Cardiac fibroblast (primary cell): ENCODE data around the gene USP1.

ENCODE experiments used
- DNase-seq, 2 donors: peaks; one replicate each; pipeline versions ENCODE4 v3.0.0 to v3.0.0-alpha.2; 2010; ENCODE audit warnings: low read depth in 2 of 2
- H3K4me3 ChIP-seq, 2 donors: replicated peaks in 1 of 2; 1 replicate in 1 of 2; 2 replicates in 1 of 2; pipeline ENCODE4 v1.5.1; 2011; ENCODE audit warnings: low read depth in 2 of 2, low read length in 2 of 2, mild to moderate bottlenecking in 2 of 2, moderate library complexity in 1 of 2
- TF ChIP-seq, protein P1 (sequence below): IDR thresholded peaks from one replicate; pipeline ENCODE4 v1.5.1; 2011; ENCODE audit warnings: low read depth, mild to moderate bottlenecking, low read length, inconsistent platforms

USP1 gene

DNA sequence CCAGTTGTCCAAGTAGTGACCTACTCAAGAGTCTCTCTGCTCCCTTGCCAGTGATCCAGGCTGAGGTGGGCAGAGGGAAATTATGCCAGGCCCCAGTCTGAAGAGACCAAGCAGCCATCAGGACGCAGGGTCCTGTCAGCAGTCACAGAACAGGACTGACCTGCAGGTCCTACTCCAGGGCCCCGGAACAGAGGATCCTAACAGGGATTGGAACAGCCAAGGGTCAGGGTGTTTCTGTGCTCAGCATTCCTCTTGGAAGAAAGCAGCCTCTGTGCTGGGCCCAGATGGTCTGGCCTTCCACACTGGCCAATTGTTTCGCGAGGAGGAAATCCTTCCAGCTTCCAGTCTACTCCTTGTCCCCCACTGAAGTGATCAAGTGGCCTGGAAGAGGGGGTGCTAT lies 41.6 kb upstream of the USP1 start:
- no peak for DNase-seq
- TF ChIP-seq, protein P1, sequence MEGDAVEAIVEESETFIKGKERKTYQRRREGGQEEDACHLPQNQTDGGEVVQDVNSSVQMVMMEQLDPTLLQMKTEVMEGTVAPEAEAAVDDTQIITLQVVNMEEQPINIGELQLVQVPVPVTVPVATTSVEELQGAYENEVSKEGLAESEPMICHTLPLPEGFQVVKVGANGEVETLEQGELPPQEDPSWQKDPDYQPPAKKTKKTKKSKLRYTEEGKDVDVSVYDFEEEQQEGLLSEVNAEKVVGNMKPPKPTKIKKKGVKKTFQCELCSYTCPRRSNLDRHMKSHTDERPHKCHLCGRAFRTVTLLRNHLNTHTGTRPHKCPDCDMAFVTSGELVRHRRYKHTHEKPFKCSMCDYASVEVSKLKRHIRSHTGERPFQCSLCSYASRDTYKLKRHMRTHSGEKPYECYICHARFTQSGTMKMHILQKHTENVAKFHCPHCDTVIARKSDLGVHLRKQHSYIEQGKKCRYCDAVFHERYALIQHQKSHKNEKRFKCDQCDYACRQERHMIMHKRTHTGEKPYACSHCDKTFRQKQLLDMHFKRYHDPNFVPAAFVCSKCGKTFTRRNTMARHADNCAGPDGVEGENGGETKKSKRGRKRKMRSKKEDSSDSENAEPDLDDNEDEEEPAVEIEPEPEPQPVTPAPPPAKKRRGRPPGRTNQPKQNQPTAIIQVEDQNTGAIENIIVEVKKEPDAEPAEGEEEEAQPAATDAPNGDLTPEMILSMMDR, result no peak
- H3K4me3 ChIP-seq, result no peak overlapping the region

DNA sequence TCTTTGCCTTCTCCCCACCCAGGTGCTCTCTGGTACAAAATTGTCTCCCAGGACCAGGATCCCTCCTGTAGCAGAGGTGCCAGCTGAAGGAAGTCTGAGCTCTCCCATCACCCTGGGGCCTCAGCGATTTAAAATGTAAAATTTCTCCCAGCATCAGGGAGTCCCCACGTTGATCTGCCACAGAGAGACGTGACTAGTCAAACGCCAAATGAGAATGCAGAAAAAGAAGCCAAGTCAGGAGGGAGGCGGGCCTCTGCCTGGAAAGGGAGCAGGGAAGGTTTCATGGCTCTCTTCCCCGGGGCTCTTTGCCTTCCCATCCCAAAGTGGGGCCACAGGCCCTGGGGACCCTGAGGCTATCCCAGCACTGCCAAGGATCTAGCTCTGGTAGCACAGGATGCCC lies 40.0 kb upstream of the USP1 start:
- TF ChIP-seq, protein P1, result no peak
- H3K4me3 ChIP-seq, result no peak overlapping the region
- no peak for DNase-seq

DNA sequence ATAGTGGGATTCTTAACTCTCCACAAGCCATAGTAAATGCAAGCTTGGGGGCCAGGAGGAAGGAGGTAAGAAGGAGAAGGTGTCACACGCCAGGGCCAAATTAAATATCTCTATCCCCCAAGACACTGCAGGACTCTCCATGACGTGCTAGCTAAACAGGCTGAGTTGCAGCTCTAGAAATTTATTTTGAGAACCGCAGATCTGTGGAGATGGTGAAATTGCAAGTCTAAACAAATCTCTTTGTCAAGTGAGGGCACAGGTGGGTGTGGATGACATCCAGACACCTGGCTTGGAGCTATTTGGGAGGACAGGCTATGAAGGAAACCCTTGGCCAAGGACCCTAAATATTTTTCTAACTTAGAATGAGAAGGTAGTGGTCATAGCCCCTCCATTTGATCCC lies 39.5 kb upstream of the USP1 start:
- no peak overlapping the region for H3K4me3 ChIP-seq
- DNase-seq, result no peak
- TF ChIP-seq, protein P1, result no peak

DNA sequence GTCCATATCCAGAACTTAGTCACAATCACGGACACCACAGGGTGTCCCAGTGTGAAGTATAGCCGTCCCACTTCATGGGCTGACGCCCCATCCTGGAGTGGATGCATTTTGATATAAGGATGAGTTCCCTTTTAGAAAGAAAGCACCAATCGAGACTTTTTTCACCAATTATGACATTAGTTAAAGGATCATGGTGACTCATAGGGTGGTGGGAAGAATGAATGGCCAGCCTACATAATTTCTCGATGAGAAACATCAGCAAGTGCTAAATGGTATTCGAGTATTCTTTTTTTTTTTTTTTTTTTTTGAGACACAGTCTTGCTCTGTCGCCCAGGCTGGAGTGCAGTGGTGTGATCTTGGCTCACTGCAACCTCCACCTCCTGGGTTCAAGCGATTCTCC lies 38.5 kb upstream of the USP1 start:
- peak; percentile 14 to 56 for DNase-seq
- no peak overlapping the region for H3K4me3 ChIP-seq
- TF ChIP-seq, protein P1, result no peak

DNA sequence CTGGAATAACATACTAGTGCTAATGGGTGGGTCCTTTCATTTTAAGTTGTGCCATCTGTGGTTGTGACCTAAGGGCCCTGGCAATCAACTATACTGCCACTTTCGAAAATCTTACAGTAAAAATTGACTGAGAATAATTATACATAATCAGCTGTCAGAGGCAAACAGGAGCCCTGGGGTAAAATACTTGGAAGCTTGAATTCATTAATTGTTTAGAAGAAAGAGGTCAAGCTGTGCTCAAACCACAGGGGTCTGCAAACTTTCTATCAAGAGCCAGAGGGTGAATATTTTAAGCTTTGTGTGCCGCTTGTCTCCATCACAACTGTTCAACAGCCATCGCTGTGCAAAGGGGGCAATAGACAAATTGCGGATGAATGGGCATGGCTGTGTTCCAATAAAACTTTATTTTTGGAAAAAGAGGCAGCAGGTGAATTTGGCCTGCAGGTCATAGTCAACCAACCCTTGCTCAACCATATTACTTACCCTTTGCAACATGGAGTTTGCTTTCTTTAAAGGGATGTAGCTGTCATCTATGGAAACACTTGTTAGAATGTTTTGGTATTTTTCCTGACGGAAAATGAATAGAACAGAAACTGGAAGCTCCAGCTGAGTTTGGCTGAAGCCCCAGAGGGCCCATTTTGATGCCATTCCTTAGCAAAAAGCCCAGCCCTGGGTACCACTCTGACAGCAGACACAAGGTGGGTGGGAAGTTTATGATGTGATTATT lies 35.7 kb upstream of the USP1 start:
- TF ChIP-seq, protein P1, result no peak
- no peak overlapping the region for H3K4me3 ChIP-seq
- no peak for DNase-seq

DNA sequence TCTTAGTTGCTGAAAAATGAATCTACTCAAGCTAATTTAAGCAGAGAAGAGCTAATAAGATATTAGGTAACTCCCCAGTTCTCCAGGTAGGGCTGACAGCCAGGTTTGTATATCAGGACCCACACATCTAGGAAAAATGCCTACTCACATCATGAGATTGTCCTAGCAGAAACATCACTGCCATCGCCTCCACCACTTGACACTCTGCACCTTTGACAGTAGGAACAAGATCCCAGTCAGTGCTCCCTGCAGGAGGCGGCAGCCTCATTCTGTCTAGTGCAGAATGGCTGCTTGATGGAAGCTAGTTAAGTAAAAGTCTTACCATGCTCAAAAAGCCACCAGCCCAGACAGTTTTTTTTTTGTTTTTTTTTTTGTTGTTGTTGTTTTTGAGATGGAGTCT lies 31.6 kb upstream of the USP1 start:
- H3K4me3 ChIP-seq, result no peak overlapping the region
- TF ChIP-seq, protein P1, result no peak
- DNase-seq, result no peak

DNA sequence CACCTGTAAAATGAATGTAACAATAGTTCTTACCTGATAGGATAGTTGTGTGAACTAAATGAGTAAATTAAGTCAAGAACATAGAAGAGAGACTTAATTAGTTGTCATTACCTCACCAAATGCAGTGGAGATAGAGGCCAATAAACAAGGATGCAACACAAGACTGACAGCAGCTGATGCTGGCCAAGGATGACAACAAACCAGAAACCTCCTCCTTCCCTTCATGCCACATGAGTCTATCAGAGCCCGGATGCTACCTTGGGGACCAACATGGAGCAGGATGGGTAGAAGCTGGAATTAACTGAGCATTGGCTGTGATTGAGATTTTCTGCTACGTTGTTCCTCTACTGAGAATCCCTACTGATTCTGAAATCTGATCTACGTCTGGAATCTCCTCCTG lies 30.3 kb upstream of the USP1 start:
- TF ChIP-seq, protein P1, result no peak
- no peak for DNase-seq
- H3K4me3 ChIP-seq, result no peak overlapping the region
